ENCODE results near the gene TMED9. TPM values are rescaled to one million over a fixed set of nuclear protein-coding genes. Genes with fewer than 3 reads are reported as not detected.

TMED9 gene
- total RNA-seq, 3 donors from 2014 or later (not counting 1 experiment from before 2014, with no cell fraction given): 91.2 to 114 (median 94.4) TPM

DNA sequence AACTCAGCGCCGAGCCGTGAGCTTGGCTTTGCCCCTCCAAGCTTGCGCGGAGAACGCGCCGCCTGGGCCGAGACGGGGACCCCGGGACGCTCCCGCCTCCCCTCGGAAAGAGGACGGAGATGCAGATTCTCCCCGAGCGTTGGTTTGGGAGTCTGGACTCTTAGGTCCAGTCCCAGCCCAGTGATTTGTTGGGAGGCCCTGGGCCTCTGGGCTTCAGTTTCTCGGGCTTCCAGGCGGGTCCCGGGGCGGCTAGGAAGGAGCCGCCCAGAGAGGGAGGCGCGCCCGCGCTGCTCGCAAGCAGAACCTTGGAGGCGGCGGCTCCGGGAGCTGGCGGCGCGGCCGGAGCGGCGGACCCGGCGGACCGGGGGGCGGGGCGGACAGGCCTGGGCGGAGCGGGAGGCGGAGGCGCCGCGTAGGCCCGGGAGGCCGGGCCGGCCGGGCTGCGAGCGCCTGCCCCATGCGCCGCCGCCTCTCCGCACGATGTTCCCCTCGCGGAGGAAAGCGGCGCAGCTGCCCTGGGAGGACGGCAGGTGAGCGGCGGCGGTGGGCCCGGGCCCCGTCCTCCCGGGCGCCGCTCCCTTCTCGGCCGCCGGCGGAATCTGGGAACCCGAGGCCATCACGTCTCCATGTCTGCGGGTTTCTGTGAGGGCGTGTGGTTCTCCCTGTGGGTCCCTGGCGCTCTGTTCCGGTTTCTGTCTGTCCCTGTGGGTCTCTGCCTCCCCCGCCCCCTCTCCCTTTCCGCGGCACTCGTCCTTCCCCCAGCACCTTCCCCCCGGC is 7.9 kb downstream of the TMED9 start, which contains the start of gene B4GALT7:
TSS of gene B4GALT7 (plus strand) at position 402 of the 777 bp plus-strand sequence. CDS start at position 481, 79 bp downstream.
- peaks cover 29 to 34% of the 10 kb centered on the region in 2 donors for H3K4me1 Mint-ChIP-seq
- peak within 1 kb of the TSS; percentile 92 for H3K4me3 Mint-ChIP-seq
- H3K27me3 Mint-ChIP-seq (ENCODE audit: low read depth in 2 of 2): no peaks in the 10 kb centered on the region
- TF ChIP-seq, protein P1, sequence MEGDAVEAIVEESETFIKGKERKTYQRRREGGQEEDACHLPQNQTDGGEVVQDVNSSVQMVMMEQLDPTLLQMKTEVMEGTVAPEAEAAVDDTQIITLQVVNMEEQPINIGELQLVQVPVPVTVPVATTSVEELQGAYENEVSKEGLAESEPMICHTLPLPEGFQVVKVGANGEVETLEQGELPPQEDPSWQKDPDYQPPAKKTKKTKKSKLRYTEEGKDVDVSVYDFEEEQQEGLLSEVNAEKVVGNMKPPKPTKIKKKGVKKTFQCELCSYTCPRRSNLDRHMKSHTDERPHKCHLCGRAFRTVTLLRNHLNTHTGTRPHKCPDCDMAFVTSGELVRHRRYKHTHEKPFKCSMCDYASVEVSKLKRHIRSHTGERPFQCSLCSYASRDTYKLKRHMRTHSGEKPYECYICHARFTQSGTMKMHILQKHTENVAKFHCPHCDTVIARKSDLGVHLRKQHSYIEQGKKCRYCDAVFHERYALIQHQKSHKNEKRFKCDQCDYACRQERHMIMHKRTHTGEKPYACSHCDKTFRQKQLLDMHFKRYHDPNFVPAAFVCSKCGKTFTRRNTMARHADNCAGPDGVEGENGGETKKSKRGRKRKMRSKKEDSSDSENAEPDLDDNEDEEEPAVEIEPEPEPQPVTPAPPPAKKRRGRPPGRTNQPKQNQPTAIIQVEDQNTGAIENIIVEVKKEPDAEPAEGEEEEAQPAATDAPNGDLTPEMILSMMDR (IDR thresholded peaks at IDR 0.05): no peak
- under 1% methylated on average over 85 of the region's 86 CpGs for WGBS (ENCODE audit: insufficient coverage)
- Histone ChIP-seq H3K27me3 (ENCODE audit: control insufficient read depth, insufficient read depth, low read length) (no peaks in the 10 kb centered on the region), H3K4me1 (ENCODE audit: control insufficient read depth, insufficient read depth, low read length) (peaks cover 21% of the 10 kb centered on the region), H3K36me3 (ENCODE audit: control insufficient read depth, insufficient read depth, low read length) (peaks cover 14% of the 10 kb centered on the region), H3K4me3 (ENCODE audit: low read length) (peak within 1 kb of the TSS; percentile 83), H3K27ac (ENCODE audit: low read length) (peak within 1 kb of the TSS; percentile 74), H3K9me3 (ENCODE audit: control insufficient read depth, insufficient read depth, low read length) (no peaks in the 10 kb centered on the region)
- peak within 1 kb of the TSS; percentile 81 to 90 for H3K27ac Mint-ChIP-seq
- intact Hi-C loops (cut with micrococcal nuclease): no loop called here
- no peaks in the 10 kb centered on the region for H3K9me3 Mint-ChIP-seq
- ATAC-seq: peak; percentile 94 to 97 (median 95)
- no peaks in the 10 kb centered on the region for H3K36me3 Mint-ChIP-seq
- DNase-seq: peak; percentile 87 to 90

DNA sequence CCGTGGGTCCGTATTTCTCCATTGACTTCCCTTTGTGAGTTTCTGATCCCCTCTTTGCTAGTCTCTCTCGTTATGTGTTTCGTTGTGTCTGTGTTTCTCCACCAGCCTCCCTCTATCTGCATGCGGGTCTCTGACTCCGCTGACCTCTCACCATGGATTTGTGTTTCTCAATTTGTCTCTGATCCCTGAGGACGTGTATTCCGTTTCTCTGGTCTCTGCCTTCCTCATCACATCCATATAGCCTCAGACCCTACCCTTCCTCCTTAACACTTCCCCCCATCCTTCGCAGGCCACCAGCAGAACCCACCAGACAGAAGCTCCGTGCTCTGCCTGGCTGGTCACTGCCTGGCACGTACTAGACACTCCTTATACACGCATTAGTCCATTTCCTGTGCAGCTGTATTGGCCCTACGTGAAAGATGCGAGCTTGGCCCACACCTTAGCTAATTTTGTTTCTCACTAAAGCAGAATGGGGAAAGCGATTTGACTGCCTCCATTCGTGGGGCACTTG is 8.6 kb downstream of the TMED9 start:
- peak in 1 of 2 donors; percentile 43 for DNase-seq
- WGBS (ENCODE audit: insufficient coverage): 6% methylated on average over 16 of the region's 16 CpGs
- intact Hi-C loops (cut with micrococcal nuclease): no loop called here
- Mint-ChIP-seq H3K27me3 (ENCODE audit: low read depth in 2 of 2) (no peaks in the 10 kb centered on the region), H3K36me3 (no peaks in the 10 kb centered on the region), H3K27ac (peak overlapping the region; percentile 81 to 90), H3K4me1 (peaks cover 29 to 40% of the 10 kb centered on the region in 2 donors), H3K9me3 (no peaks in the 10 kb centered on the region), H3K4me3 (peak overlapping the region; percentile 92)
- no peaks in the 10 kb centered on the region for H3K27me3 ChIP-seq (ENCODE audit: control insufficient read depth, insufficient read depth, low read length)
- H3K27ac ChIP-seq (ENCODE audit: low read length): peak overlapping the region; percentile 49
- TF ChIP-seq, protein P1 (IDR thresholded peaks at IDR 0.05): no peak
- peaks cover 21% of the 10 kb centered on the region for H3K4me1 ChIP-seq (ENCODE audit: control insufficient read depth, insufficient read depth, low read length)
- H3K4me3 ChIP-seq (ENCODE audit: low read length): peak overlapping the region; percentile 54
- peaks cover 7% of the 10 kb centered on the region for H3K36me3 ChIP-seq (ENCODE audit: control insufficient read depth, insufficient read depth, low read length)
- ATAC-seq: peak in 1 of 3 donors; percentile 13
- H3K9me3 ChIP-seq (ENCODE audit: control insufficient read depth, insufficient read depth, low read length): no peaks in the 10 kb centered on the region

DNA sequence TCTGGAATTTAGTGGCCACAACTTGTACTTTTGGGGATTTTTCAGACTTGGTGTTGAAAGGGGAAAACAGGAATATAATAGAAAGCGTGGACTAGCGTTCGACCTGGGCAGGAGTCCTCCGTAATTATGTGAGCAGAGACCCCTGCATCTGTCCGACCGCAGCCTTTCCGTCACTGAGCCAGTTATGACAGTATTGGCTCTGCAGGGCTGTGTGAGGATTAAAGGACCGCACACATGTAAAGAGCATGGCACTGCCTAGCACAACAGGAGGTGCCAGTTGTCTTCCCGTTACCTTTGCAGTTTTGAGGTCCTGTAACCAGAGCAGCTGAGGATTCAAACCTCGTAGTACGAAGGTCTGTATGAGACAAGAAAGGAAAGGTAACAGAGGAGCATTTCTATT is 9.1 kb downstream of the TMED9 start:
- ATAC-seq: no peak
- TF ChIP-seq, protein P1 (IDR thresholded peaks at IDR 0.05): no peak
- no peaks in the 10 kb centered on the region for H3K36me3 Mint-ChIP-seq
- H3K27me3 Mint-ChIP-seq (ENCODE audit: low read depth in 2 of 2): no peaks in the 10 kb centered on the region
- 97% methylated on average over 11 of the region's 11 CpGs for WGBS (ENCODE audit: insufficient coverage)
- no peaks in the 10 kb centered on the region for H3K9me3 Mint-ChIP-seq
- peaks cover 21% of the 10 kb centered on the region for H3K4me1 ChIP-seq (ENCODE audit: control insufficient read depth, insufficient read depth, low read length)
- DNase-seq: no peak
- intact Hi-C loops (cut with micrococcal nuclease): no loop called here
- no peak overlapping the region for H3K27ac ChIP-seq (ENCODE audit: low read length)
- H3K27ac Mint-ChIP-seq: peak overlapping the region; percentile 81 to 90
- peak overlapping the region; percentile 92 for H3K4me3 Mint-ChIP-seq
- H3K4me1 Mint-ChIP-seq: peaks cover 29 to 44% of the 10 kb centered on the region in 2 donors
- H3K27me3 ChIP-seq (ENCODE audit: control insufficient read depth, insufficient read depth, low read length): no peaks in the 10 kb centered on the region
- no peaks in the 10 kb centered on the region for H3K9me3 ChIP-seq (ENCODE audit: control insufficient read depth, insufficient read depth, low read length)
- no peak overlapping the region for H3K4me3 ChIP-seq (ENCODE audit: low read length)
- H3K36me3 ChIP-seq (ENCODE audit: control insufficient read depth, insufficient read depth, low read length): peaks cover 4% of the 10 kb centered on the region
